HG03521 (cell line): ENCODE data around the gene PRPF40B.
"Not testable (repeated sequence)": the region's sequence is repeated elsewhere in the genome, so short reads cannot be mapped to it uniquely, and the experiment has no call there.

Experiments
- ATAC-seq: cut with Tn5 transposase; IDR thresholded peaks from one replicate; pipeline ENCODE4 v1.9.1; 2021; ENCODE audit warnings: mild to moderate bottlenecking, moderate library complexity; ENCODE audit not compliant: unreplicated experiment

PRPF40B gene

GRCh38 chr12:49623142-49623904, at the start of gene PRPF40B:
TSS of gene PRPF40B (plus strand) at chr12:49623561. CDS start at chr12:49623591, 30 bp downstream.
- ATAC-seq = peak; percentile 75

- ATAC-seq = no peak
Observed at GRCh38 chr12:49577589-49578315, 45.6 kb upstream of the PRPF40B start.

- no peak for ATAC-seq
Observed at GRCh38 chr12:49578471-49579112, 44.8 kb upstream of the PRPF40B start.

- ATAC-seq = no peak
Observed at GRCh38 chr12:49580572-49581535, 42.5 kb upstream of the PRPF40B start.

- ATAC-seq = no peak
Observed at GRCh38 chr12:49582201-49582600, 41.2 kb upstream of the PRPF40B start.

- no peak for ATAC-seq
Observed at GRCh38 chr12:49582850-49583249, 40.5 kb upstream of the PRPF40B start.

- ATAC-seq = no peak
Observed at GRCh38 chr12:49583366-49584094, 39.8 kb upstream of the PRPF40B start.

- ATAC-seq = no peak
Observed at GRCh38 chr12:49584591-49584990, 38.8 kb upstream of the PRPF40B start.

GRCh38 chr12:49585477-49586459, 37.6 kb upstream of the PRPF40B start:
- no peak for ATAC-seq

GRCh38 chr12:49587174-49587908, 36.0 kb upstream of the PRPF40B start:
- no peak for ATAC-seq

GRCh38 chr12:49588281-49588680, 35.1 kb upstream of the PRPF40B start:
- no peak for ATAC-seq

GRCh38 chr12:49588721-49589516, 34.4 kb upstream of the PRPF40B start:
- no peak for ATAC-seq

GRCh38 chr12:49598527-49598926, 24.8 kb upstream of the PRPF40B start:
- no peak for ATAC-seq

- no peak for ATAC-seq
Observed at GRCh38 chr12:49599961-49600360, 23.4 kb upstream of the PRPF40B start.

GRCh38 chr12:49603721-49604120, 19.6 kb upstream of the PRPF40B start:
- ATAC-seq = no peak

- ATAC-seq = no peak
Observed at GRCh38 chr12:49604856-49605255, 18.5 kb upstream of the PRPF40B start.

- ATAC-seq = not testable (repeated sequence)
Observed at GRCh38 chr12:49605539-49605938, 17.8 kb upstream of the PRPF40B start, which contains the start of gene FAM186B. TSS of gene FAM186B (minus strand) at chr12:49605639. CDS start at chr12:49605477, 162 bp downstream.
